GM19324 (cell line): ENCODE measurements around the gene P2RX1.

Experiments used
- ATAC-seq: cut with Tn5 transposase; IDR thresholded peaks from one replicate; pipeline ENCODE4 v1.9.1; 2021; ENCODE audit warnings: mild to moderate bottlenecking, moderate library complexity; ENCODE audit not compliant: unreplicated experiment, low FRiP score

P2RX1 gene

DNA sequence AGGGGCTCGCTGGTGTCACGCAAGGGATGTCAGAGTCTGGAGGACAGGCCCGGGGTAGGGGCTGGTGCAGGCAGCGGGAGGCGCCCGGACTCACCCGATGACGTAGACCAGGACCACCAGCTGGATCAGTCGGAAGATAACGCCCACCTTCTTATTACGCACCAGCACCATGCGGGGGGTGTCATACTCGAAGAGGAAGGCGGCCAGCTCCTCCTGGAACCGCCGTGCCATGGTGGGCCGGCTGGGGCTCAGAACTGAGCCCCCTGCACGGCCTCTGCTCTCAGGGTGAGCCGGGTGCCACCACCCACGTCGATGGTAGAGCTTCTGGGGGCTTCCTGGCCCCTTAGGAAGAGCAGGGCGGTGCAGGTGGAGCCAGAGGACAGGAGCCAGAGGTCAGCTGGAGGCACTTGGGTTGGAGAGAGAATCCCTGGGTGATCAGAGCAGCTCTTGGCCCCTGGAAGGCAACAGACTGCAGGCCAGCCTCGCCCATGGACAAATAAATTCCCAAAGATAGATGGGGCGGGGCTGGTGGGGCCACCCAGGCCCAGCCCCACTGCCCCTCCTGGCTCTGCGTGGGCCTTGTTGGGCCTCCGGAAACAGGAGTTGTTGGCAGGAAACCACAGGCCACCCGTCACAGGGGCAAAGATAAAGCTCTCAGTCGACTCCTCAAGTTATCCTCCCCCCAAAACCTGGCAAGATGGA is at the start of gene P2RX1:
Gene P2RX1 (minus strand): TSS at position 471 of the 702 bp plus-strand sequence. CDS start 240 bp downstream, at position 231.
- no peak for ATAC-seq

DNA sequence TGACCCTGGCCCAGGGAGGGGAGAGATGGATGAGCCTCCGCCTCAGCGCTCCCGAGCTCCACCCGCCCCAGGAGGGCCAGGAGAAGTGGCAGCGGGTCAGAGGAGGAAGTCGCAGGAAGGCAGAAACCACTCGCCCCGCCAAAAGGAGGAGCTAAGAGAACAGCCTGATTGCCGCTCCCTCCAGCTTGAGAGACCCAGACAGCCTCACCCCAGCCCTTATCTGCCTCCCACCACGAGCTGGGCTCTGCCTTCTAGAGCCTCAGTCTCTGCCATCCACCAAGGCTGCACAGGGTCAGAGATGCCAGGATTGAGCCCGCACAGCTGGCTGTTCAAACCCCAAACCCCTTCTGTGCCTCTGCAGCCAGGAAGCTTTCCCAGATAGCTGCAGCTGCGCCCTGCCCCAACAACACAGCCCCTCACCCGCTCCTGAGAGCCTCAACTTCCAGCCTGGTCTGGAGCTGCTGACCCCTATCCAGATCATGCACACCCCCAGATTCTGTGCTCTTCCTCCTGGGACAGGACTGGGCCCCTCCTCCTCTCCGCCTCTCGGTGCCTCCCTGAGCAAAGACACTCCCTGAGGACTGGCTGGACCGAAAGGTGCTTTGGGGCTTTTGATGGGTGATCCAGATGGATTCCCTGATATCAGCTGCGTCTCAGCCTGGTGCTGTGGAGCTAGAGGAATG is 49.0 kb upstream of the P2RX1 start:
- ATAC-seq = peak; percentile 15

DNA sequence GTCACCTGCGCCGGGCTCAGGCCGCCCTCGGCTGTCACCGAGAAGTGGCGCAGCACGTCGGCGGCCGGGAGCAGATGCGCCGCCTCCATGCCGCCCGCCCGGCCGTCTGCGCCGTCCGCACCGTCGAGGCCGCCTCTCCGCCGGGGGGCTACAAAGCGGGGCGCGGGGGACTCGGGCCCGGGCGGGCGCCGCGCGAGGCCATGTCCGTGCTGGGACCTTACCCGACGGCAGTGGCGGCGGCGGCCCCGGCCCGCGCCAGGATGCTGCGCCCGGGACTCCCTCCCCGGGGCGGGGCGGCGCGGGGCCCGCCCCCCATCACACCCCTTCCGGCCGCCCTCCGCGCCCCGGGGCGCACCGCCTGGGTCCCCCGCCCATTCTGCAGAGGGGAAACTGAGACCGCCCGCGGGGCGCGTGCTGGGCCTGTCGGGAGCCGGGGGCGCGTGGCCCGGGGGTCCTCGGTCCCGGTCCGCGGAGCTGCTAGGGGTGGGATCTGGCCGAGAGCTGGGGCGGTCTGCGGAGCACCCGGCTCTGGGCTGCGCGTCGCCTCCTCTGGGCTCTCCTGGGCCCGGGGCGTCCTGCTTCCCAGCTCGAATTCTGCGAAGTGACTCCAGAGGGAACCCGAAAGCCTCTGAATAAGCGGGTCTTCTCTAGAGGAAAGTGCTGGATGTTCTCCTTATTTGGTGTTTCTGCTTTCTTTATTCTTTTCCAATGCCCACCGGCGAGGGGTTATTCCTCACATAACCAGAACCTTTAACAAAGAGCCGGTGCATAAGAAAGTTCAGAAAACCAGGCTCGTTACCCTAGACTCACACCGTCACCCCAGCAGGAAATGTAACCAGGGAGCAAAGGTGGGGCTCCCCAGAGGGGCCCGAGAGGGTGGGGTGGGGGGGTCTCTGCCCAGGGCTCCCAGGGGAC is 48.2 kb upstream of the P2RX1 start, which contains the start of gene ATP2A3:
Gene ATP2A3 (minus strand): TSS at position 235 of the 915 bp plus-strand sequence. CDS start 146 bp downstream, at position 89.
- peak; percentile 56 for ATAC-seq

DNA sequence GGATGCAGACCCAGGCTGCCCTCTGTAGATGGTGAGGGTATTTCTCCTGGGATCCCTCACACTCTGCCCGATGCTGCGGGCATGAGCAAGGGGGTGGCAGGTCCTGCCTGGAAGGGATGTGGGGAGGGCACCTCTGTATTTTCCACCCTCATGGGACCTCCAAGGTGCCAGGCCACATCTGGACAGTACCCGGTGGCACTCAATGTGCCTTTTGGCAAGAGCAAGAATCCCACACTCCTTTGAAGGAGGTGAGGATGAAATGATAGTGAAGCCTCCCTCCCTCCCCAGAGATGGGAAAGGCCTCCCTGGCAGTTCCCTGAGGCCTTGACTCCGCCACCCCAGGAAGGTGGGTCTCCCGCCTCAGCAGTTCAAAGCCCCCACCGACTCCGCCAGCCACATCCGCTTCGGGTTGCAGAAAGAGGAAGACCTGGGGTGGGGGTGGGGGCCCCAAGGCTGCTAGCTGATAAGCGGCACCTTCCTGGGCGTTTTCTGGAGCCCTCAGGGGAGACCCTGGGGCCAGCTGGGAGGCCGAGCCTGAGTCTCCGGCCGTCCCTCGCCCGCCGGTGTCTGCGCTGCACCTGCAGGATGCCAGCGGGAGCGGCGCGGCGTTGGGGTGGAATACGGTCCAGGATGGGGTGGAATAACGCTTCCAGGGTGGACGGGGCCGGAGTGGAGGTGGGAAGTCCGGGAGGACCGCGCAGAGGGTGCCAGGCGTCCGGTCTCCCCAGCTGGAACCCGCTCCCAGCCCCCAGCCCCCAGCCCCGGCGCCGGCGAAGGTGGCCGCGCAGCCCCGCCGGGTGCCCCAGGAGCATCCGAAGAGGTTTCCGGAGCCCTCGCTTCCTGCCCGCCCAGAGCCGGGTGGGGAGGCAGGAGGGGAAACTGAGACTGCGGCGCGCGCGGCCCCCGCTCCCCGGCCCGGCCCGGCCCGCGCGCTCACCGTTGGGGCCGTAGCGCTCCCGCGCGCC is 47.3 kb upstream of the P2RX1 start:
- ATAC-seq = peak; percentile 16

DNA sequence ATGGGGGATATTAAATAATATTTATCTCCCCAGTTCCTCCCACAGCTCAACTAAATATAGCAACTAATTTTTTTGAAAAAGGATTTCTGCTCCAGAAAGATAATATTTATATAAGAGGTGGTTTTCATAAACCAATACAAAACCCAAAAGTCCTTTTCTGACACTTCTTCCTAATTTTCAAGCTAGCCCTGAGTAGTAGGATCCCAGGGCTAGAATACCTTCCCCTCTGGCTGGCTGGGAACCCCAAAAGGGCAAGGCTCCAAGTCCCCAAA is 46.6 kb upstream of the P2RX1 start:
- ATAC-seq = no peak

DNA sequence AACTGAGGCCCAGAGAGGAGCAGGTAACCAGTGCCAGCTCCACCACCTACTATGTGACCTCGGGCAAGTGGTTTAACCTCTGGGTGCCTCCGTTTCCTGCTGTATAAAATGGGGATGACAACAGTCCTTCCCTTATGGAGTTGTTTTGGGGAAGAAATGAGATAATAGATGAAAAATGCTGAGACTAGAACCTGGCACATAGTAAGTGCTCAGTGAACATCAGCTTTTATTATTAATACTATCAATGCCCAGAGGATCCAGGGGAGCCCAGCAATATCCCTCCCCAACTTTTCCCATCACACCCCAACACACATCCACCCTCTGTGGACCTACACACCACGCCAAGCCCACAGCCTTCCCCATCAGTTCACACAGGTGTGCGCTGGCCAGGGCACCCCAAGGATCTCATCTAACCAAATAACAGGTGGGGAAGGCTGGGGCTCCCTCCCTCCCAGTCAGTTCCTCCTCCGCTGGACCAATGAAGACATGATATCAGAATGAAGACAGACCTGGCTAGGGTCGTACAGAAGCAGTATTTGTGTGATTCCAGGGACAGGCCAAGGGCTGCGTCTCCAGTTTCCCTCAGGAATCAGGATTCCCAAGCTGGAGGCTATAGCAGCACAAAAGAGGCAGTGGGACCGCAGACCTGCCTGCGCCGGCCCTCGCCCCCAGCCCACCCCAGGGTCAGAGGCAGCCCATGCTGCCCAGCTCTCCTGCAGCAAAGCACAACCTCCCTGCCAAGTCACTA is 46.1 kb upstream of the P2RX1 start:
- ATAC-seq = no peak

DNA sequence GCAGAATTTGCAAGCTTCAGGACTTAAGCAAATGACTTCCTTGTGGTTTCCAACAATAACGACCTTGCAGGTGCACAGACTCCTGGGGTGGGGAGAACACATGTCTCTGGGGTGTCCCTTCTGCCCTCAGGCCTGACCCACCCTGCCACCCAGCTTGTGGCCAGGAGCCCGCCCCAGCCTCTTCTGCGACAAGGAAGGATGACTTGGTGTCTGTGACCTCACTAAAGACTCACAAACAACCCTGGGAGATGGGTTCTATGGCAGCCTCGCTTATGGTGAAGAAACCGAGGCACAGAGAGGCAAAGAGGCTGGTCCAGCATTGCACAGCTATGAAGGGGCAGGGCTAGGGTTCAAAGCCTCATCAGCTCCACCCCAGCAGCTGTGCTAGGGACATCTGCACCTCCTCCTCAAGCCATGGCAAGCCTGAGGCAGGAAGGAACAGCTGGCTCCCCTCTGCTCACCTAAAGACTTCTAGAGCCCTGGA is 45.3 kb upstream of the P2RX1 start:
- ATAC-seq = peak; percentile 34

DNA sequence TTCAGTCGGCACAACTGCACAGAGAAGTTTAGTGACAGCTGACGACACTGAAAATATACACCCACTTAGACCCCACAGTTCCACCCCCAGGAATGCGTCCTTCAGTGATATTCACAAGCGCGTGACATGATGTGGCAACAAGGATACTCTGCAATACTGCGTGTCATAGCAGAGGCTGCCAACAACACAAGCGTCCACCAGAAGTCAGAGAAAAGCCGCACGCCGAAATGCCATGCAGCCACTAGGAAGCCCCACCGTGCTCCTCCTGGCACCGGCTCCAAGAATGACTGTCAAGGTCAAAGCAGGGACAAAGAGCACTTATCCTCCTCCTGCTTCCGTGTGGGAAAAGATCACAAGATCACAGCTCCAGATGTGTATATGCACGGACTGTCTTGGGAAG is 44.5 kb upstream of the P2RX1 start:
- ATAC-seq = no peak

DNA sequence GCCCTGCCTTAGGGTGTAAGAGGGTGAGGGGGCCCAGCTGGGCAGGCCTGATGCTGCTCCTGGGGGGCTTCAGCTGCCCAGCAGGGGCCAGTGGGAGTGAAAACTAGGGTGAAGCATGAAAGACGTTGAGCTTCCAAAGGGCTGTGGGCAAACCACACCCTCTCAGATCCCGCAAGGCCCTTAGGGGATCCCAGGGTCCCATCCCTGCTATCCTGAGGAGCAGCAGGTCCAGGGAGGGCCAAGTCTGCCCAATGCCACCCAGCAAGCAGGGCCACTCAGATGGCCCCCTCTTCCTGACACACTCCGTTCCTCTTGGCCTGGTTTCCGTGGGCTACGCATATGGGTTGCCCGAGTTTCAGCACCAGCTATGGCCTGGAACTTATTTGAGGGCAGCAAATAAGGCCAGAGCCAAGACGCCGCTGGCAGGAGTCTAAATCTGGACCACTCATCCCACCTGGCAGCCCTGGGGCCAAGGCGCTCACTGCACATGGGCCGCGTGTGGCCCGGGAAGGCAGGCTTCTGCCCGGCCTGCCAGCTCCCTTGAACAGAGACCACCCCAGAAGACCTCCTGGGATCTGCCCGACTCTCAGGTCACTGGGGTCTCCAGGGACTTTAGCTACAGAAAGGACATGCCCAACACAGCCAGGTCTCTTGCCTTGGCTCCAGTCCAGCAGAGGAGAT is 43.8 kb upstream of the P2RX1 start:
- no peak for ATAC-seq

DNA sequence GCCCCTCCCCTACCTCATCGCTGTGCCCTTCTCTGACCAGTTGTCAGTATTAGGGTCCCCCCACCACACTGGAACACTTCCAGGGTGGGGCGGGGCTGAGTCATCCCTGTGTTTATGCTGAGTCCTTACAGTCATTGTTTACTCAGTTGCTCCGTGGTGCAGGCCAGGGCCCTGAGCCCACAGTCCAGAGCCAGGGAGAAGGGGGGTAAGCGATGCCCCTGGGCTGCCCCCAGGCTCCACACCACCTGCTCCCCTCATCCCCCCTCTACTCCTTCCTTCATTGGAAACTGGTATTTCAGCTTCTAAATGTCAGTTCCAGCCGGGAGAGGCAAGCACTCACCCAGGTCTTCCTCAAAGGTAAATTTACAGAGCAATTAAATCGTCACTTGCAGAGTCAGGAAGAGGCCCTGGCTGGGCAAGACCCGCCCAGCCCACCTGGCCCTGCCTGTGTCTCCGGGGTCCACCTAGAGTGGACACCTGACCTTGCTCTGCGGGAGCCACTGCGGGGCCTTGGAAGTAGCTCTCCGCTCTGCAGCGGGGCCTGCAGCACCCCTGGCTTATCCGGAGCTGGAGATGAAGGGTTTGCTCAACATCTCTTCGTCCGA is 43.1 kb upstream of the P2RX1 start:
- ATAC-seq = no peak

DNA sequence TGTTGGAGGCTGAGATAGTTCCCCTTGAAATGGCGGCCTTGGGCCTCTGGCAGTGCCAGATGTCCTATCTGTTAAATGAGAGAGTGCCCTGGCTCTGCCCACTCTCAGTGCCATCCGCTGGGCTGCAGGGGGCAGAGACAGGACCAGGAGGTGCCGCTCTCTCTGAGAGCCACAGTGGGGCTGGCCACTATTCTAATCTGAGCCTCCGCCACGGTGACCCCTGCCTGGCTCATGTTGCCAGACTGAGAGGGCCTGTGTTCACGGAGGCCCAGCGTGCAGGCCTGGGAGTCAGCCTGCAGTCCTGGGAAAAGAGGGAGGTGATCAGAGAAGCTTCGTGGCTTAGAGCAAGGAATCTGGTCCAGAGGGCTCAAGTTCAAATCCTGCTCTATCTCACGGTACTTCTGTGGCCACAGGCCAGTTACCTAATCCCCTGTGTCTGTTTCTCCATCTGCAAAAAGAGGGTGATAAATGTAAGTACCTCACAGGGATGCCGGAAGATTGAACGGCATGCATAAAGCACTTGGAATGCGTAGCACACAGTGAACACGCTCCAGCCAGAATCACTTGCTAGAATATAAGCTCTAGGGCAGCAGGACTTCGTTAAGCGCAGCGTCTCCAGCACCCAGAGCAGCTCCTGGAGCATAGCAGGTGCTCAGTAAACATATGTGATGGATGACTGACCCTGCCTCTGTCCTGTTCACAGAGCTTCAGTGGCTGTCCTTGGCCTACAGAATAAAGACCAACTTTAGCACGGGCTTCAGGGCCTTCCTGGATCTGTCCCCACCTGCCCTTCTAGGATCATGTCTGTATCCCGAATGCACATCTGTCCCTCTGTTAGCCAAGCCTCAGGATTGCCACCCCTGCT is 41.7 kb upstream of the P2RX1 start:
- no peak for ATAC-seq

DNA sequence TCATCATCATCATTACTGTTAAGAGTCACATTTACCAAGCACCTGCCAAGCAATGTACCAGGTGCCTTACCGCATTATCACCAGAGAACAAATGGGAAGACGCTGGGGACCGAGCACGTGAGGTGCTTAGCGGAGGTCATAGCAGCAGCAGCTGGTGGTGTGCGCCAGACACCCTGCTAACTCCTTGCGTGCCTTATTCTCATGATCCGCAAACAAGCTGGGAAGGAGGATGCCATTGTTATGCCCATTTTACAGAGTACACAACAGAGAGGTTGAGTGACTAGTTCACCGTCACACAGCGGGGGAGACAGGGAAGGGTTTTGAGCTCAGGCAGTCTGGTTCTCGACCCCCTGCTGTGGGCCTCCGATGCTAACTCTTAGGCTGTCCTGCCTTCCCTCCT is 40.7 kb upstream of the P2RX1 start:
- ATAC-seq = no peak

DNA sequence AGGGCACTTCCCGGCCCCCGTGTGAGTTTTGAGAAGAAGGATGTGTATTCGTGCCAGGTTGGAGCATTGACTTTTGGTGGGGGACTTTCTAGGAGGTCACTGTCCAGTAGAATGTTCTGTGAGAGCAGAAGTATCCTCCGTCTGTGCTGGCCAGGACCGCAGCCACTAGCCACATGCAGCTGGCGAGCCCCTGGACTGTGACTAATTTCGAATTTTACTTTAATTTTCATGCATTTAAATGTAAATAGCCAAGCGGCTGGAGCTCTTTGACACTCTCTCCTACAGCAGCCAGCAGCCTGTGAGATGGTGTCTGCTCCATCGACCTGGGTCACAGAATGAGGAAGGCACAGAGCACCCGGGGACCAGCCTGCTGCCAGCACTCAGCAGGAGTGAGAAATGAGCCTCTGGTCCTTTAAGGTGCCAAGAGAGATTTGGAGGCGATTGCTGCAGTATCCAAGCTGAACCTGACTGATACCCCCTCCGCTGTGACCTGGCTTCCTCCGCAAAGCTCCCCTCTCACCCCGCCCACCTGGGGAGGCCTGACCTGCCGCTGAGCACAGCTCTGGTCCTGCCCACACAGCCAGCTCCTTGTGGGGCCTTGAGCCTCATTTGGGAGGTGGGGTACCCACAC is 40.2 kb upstream of the P2RX1 start:
- ATAC-seq = no peak

DNA sequence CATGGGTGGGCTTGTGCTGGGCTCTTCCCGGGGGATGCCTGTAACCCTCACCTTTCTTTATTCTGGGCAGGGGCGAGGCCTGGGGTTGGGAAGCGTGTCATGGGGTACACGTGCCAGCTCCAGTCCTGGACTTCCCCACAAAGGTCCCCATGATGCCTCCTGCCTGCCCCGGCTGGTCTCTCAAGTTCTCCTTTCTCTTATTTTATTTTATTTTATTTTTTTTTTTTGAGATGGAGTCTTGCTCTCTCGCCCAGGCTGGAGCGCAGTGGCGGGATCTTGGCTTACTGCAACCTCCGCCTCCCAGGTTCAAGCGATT is 39.4 kb upstream of the P2RX1 start:
- ATAC-seq = no peak

DNA sequence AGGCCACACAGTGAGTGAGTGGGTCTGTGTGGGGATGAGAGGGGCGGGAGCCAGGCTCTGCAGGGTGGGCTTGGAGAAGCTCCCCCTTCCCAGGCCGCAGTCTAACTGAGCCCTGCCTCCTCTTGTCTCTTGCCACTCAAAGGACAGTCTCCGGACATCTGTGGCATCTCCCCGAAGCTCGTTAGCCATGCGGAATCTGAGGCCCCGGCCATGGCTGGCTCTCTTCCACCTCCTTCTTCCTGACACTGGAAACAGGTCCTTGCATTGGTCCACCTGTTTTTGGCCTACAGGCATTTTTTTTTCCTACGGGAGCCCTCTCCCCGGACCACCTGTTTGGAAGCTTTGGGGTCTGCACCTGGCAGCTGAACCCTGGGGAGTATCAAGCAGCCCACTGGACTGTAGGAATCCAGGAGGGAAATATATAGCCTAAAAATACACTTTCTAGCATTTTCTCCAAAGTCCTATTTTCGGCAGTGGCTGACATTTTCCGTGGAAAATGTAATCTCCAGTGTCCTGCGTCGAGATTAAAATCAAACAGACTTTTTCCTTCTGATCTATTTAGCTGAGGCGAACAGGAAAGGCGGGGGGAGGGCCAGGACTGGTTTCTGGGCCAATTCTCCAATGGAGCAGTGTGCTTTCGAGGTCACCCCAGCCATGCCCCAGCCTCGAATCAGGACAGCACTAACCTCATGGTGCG is 38.9 kb upstream of the P2RX1 start:
- no peak for ATAC-seq

DNA sequence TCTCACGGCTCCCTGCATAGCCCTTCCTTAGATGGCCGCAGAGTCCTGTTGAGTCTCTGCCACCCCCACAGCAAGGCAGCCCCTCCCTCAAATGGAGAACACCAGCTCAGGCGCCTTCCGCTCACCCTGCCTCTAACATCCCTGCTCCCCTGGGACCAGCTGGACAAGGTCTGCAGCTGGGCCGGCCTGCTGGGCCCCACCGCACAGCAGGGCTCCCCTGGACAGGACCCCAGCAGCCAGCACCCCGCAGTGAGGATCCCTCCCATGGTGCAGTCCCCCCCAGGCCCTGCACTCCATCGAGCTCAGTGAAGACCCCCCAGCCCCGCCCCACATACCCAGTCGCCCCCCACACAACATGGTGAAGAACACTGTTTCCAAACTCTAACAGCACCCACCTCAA is 37.8 kb upstream of the P2RX1 start:
- ATAC-seq = no peak

DNA sequence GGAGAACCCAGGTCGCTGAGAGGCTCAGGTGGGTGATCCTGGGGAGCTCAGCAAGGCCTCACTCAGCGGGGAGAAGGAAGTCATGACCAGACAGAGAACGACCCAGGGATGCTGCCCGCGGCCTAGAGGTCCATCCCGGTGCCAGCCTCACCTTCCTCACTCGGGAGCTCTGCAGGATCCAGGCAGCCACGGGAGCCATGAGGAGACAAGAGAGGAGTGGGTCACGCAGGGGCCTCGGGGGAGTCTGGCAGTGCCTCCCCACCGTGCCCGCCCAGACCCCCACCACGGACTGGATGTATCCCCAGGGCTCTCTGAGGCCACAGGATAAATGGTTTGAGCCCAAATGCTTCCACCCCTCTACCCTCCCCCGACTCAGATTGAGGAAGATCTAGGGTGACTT is 37.3 kb upstream of the P2RX1 start:
- no peak for ATAC-seq
